IMR-90 (cell line): ENCODE results near the gene HEXIM1. TPM values are rescaled to one million over a fixed set of nuclear protein-coding genes. Genes with fewer than 3 reads are reported as not detected.

Source experiments
- ATAC-seq: fragments of 200-7000 bp; cut with Tn5 transposase; 2 replicates; pipeline ENCODE4 v1.9.1; 2020; ENCODE audit warnings: low read depth, mild to moderate bottlenecking, moderate library complexity
- BruUV-seq: library from RNA; stranded (reverse); fragments of 400-500 nt; replicated peaks from 2 replicates; lab custom pipeline; 2021; lab: Mats Ljungman, UMichigan
- CTCF ChIA-PET: fragments of 300-600 bp; formaldehyde crosslinking; extraction: SDS; loops from one replicate; lab custom pipeline; 2021; ENCODE audit warnings: antibody characterized with exemption; lab: Yijun Ruan, JAX
- POLR2A ChIA-PET: fragments of 300-600 bp; sonication (Branson Sonifier 250); formaldehyde crosslinking; loops from one replicate; lab custom pipeline; 2022; ENCODE audit warnings: antibody characterized with exemption; ENCODE audit not compliant: unreplicated experiment; lab: Charles Lee
- DNase-seq: peaks from one replicate; pipeline ENCODE4 v3.0.0; 2013
- H2AFZ ChIP-seq: replicated peaks from 2 replicates; pipeline ENCODE3; 2013; ENCODE audit warnings: low read length, mild to moderate bottlenecking; ENCODE audit not compliant: poor library complexity
- H2AK5ac ChIP-seq: 2 replicates; pipeline ENCODE4 v1.6.1; 2013; ENCODE audit warnings: low read depth, low read length, inconsistent platforms
- H2AK9ac ChIP-seq: replicated peaks from 2 replicates; pipeline ENCODE3; 2013; ENCODE audit warnings: mild to moderate bottlenecking, low read depth, low read length, moderate library complexity; ENCODE audit not compliant: poor library complexity
- H2BK120ac ChIP-seq: 2 replicates; pipeline ENCODE4 v1.6.1; 2013; ENCODE audit warnings: low read depth, low read length, inconsistent platforms
- H2BK15ac ChIP-seq: 3 replicates; pipeline ENCODE4 v1.6.1; 2013; ENCODE audit warnings: low read depth, low read length, inconsistent platforms
- H2BK20ac ChIP-seq: 2 replicates; pipeline ENCODE4 v1.6.1; 2013; ENCODE audit warnings: low read depth, mild to moderate bottlenecking, inconsistent platforms, low read length, moderate library complexity
- H2BK5ac ChIP-seq: 2 replicates; pipeline ENCODE4 v1.6.1; 2013; ENCODE audit warnings: mild to moderate bottlenecking, low read depth, low read length, inconsistent platforms; ENCODE audit not compliant: poor library complexity, severe bottlenecking
- H3K14ac ChIP-seq: replicated peaks from 2 replicates; pipeline ENCODE4 v1.6.1; 2013; ENCODE audit warnings: low read depth, low read length, inconsistent platforms
- H3K18ac ChIP-seq: 2 replicates; pipeline ENCODE4 v1.6.1; 2013; ENCODE audit warnings: low read depth, low read length, control low read depth
- H3K23ac ChIP-seq: 2 replicates; pipeline ENCODE4 v1.6.1; 2013; ENCODE audit warnings: low read depth, low read length, inconsistent platforms
- H3K27ac ChIP-seq: 2 replicates; pipeline ENCODE4 v1.5.1; 2013; ENCODE audit warnings: mild to moderate bottlenecking, control low read depth, low read length; ENCODE audit not compliant: insufficient read depth
- H3K27me3 ChIP-seq: 2 replicates; pipeline ENCODE4 v1.6.1; 2013; ENCODE audit warnings: low read length; ENCODE audit not compliant: control insufficient read depth, insufficient read depth
- H3K36me3 ChIP-seq: 2 replicates; pipeline ENCODE4 v1.6.1; 2013; ENCODE audit warnings: low read length, mixed read lengths; ENCODE audit not compliant: control insufficient read depth, insufficient read depth
- H3K4ac ChIP-seq: 2 replicates; pipeline ENCODE4 v1.6.1; 2013; ENCODE audit warnings: low read depth, low read length, inconsistent platforms
- H3K4me1 ChIP-seq: 2 replicates; pipeline ENCODE4 v1.6.1; 2013; ENCODE audit warnings: low read length, mixed read lengths; ENCODE audit not compliant: control insufficient read depth, insufficient read depth
- H3K4me2 ChIP-seq: 2 replicates; pipeline ENCODE4 v1.6.1; 2013; ENCODE audit warnings: low read depth, mild to moderate bottlenecking, control low read depth, low read length, moderate library complexity
- H3K4me3 ChIP-seq: 2 replicates; pipeline ENCODE4 v1.5.1; 2013; ENCODE audit warnings: low read depth, mild to moderate bottlenecking, control low read depth, low read length, moderate library complexity; ENCODE audit not compliant: insufficient read depth
- H3K56ac ChIP-seq: 2 replicates; pipeline ENCODE4 v1.6.1; 2013; ENCODE audit warnings: low read length, inconsistent platforms; ENCODE audit not compliant: insufficient read depth; ENCODE audit errors: extremely low read depth
- H3K79me1 ChIP-seq, 2 experiments: 2 replicates each; pipeline ENCODE4 v1.6.1; 2013; ENCODE audit warnings: low read length in 2 of 2, inconsistent platforms in 1 of 2, low read depth in 1 of 2
- H3K9ac ChIP-seq: 2 replicates; pipeline ENCODE4 v1.6.1; 2013; ENCODE audit warnings: low read depth, low read length, control low read depth
- H3K9me1 ChIP-seq: 2 replicates; pipeline ENCODE4 v1.6.1; 2013; ENCODE audit warnings: low read length, inconsistent platforms; ENCODE audit not compliant: insufficient read depth
- H3K9me3 ChIP-seq: 2 replicates; pipeline ENCODE4 v1.6.1; 2013; ENCODE audit warnings: low read length; ENCODE audit not compliant: control insufficient read depth, insufficient read depth
- H4K20me1 ChIP-seq: 2 replicates; pipeline ENCODE4 v1.6.1; 2013; ENCODE audit warnings: low read length, inconsistent platforms; ENCODE audit not compliant: insufficient read depth
- H4K5ac ChIP-seq: 2 replicates; pipeline ENCODE4 v1.6.1; 2013; ENCODE audit warnings: mild to moderate bottlenecking, low read depth, low read length, control low read depth
- H4K8ac ChIP-seq, 2 experiments: 2 replicates each; pipeline ENCODE4 v1.6.1; 2013; ENCODE audit warnings: low read depth in 2 of 2, low read length in 2 of 2, control low read depth in 1 of 2, inconsistent platforms in 1 of 2
- H4K91ac ChIP-seq: 2 replicates; pipeline ENCODE4 v1.6.1; 2013; ENCODE audit warnings: low read depth, low read length, inconsistent platforms; ENCODE audit not compliant: insufficient read depth
- BHLHE40 ChIP-seq: fragments of 150-350 bp; IDR thresholded peaks from 2 replicates; pipeline ENCODE4 v1.6.1; 2016; ENCODE audit warnings: mild to moderate bottlenecking, low read depth, low read length
- CEBPB ChIP-seq: IDR thresholded peaks from 2 replicates; pipeline ENCODE4 v1.6.1; 2012; ENCODE audit warnings: low read depth, low read length, improper control_type of control experiment
- CHD1 ChIP-seq: IDR thresholded peaks from 2 replicates; pipeline ENCODE4 v1.6.1; 2012; ENCODE audit warnings: low read depth, low read length, improper control_type of control experiment
- CTCF ChIP-seq: conservative IDR thresholded peaks from 2 replicates; pipeline ENCODE4 v1.5.1; 2012; ENCODE audit warnings: mild to moderate bottlenecking, low read depth, low read length, improper control_type of control experiment
- ELK1 ChIP-seq: fragments of 150-350 bp; IDR thresholded peaks from 2 replicates; pipeline ENCODE4 v1.6.1; 2016; ENCODE audit warnings: low read depth, mild to moderate bottlenecking, low read length, moderate library complexity, borderline replicate concordance
- FOS ChIP-seq: fragments of 150-350 bp; IDR thresholded peaks from 2 replicates; pipeline ENCODE4 v1.6.1; 2016; ENCODE audit warnings: low read depth, low read length
- MAFK ChIP-seq: IDR thresholded peaks from 2 replicates; pipeline ENCODE4 v1.6.1; 2012; ENCODE audit warnings: low read depth, low read length, improper control_type of control experiment
- MAZ ChIP-seq: IDR thresholded peaks from 2 replicates; pipeline ENCODE4 v1.6.1; 2012; ENCODE audit warnings: low read depth, mild to moderate bottlenecking, low read length, improper control_type of control experiment, moderate library complexity, borderline replicate concordance
- MXI1 ChIP-seq: IDR thresholded peaks from 2 replicates; pipeline ENCODE4 v1.6.1; 2012; ENCODE audit warnings: low read depth, mild to moderate bottlenecking, low read length, moderate library complexity, borderline replicate concordance
- NFE2L2 ChIP-seq: fragments of 150-350 bp; IDR thresholded peaks from 2 replicates; pipeline ENCODE4 v1.6.1; 2016; ENCODE audit warnings: low read depth, mild to moderate bottlenecking, low read length
- POLR2A ChIP-seq: IDR thresholded peaks from 2 replicates; pipeline ENCODE4 v1.6.1; 2012; ENCODE audit warnings: mild to moderate bottlenecking, low read depth, low read length
- RAD21 ChIP-seq: IDR thresholded peaks from 2 replicates; pipeline ENCODE4 v1.6.1; 2012; ENCODE audit warnings: low read length, improper control_type of control experiment
- RCOR1 ChIP-seq: IDR thresholded peaks from 2 replicates; pipeline ENCODE4 v1.6.1; 2012; ENCODE audit warnings: mild to moderate bottlenecking, low read length, improper control_type of control experiment; ENCODE audit not compliant: insufficient replicate concordance
- RFX5 ChIP-seq: IDR thresholded peaks from 2 replicates; pipeline ENCODE4 v1.8.0; 2012; ENCODE audit warnings: low read depth, mild to moderate bottlenecking, low read length, moderate library complexity
- SMC3 ChIP-seq: fragments of 150-350 bp; IDR thresholded peaks from 2 replicates; pipeline ENCODE4 v1.6.1; 2016; ENCODE audit warnings: low read depth, mild to moderate bottlenecking, antibody characterized with exemption, low read length, moderate library complexity
- USF2 ChIP-seq: fragments of 150-350 bp; IDR thresholded peaks from 2 replicates; pipeline ENCODE4 v1.6.1; 2017; ENCODE audit warnings: mild to moderate bottlenecking, antibody characterized with exemption, low read length, low read depth
- WGBS, 2 experiments: methylation state at CpG; one replicate each; pipeline versions ENCODE4 v1.1.5 to v1.1.7; 2013; ENCODE audit warnings: missing lambda C conversion rate in 2 of 2; ENCODE audit not compliant: insufficient read length in 1 of 2; ENCODE audit errors: extremely low coverage in 2 of 2; 5-methylcytosine and 5-hydroxymethylcytosine counted together
- dilution Hi-C: fragments of 300-500 bp; cut with HindIII; formaldehyde crosslinking; loops from one replicate; pipeline ENCODE4 v1.14.3; 2018; ENCODE audit warnings: low sequenced_read_pairs; ENCODE audit not compliant: unreplicated experiment
- in situ Hi-C: fragments of 300-500 bp; cut with MboI; formaldehyde crosslinking; loops from 3 replicates; pipeline ENCODE4 v1.14.3; 2019; ENCODE audit warnings: low sequenced_read_pairs, inconsistent platforms, mixed read lengths
- intact Hi-C: fragments of 100-400 bp; cut with micrococcal nuclease; formaldehyde crosslinking; loops from 2 replicates; pipeline ENCODE4 v1.10.0; 2022
- polyA plus RNA-seq, 3 experiments: library from polyadenylated mRNA; depleted of rRNA; stranded (reverse); fragments of >200 nt; gene quantifications; 2 replicates each; pipeline ENCODE4 v1.2.3, GENCODE V29; 2012; ENCODE audit warnings: low replicate concordance in 1 of 3
- total RNA-seq: library from RNA; depleted of rRNA; stranded (reverse); fragments of >200 nt; gene quantifications from 2 replicates; pipeline ENCODE4 v1.2.3, GENCODE V29; 2012

The HEXIM1 gene
- total and polyA plus RNA-seq, 2 of the 4 experiments (the other 2 are of a cell fraction), result 5.9 to 14.5 TPM

GRCh38 chr17:45146592-45146889 is 1.7 kb upstream of the HEXIM1 start:
- peak overlapping the region; percentile 99 for H3K23ac ChIP-seq
- no peak for TF ChIP-seq MXI1
- no peak for TF ChIP-seq MAZ
- TF ChIP-seq NFE2L2, result no peak
- TF ChIP-seq RCOR1, result no peak
- no peak for TF ChIP-seq SMC3
- TF ChIP-seq FOS, result no peak
- TF ChIP-seq POLR2A, result no peak
- no peak for TF ChIP-seq CTCF
- no peak for TF ChIP-seq RFX5
- no peak for TF ChIP-seq USF2
- TF ChIP-seq CEBPB, result no peak
- no peak for TF ChIP-seq MAFK
- TF ChIP-seq RAD21, result no peak
- TF ChIP-seq ELK1, result no peak
- no peak for TF ChIP-seq CHD1
- no peak for TF ChIP-seq BHLHE40
- BruUV-seq, result no TSS peak
- H4K5ac ChIP-seq, result peak overlapping the region; percentile 96
- H3K36me3 ChIP-seq, result 0 out of 2 replicates have a peak, but pooled peaks cover 2% of the 10 kb centered on the region
- no peak for DNase-seq
- dilution Hi-C loops, result no loop called here
- intact Hi-C loops, result no loop called here
- peak overlapping the region; percentile 77 to 96; a peak in 3 of 4 replicates for H4K8ac ChIP-seq
- H3K9me1 ChIP-seq, result peaks cover 15% of the 10 kb centered on the region
- peak overlapping the region; percentile 95 for H2AK9ac ChIP-seq
- peak overlapping the region; percentile 99 for H3K4ac ChIP-seq
- CTCF ChIA-PET, result interaction anchor here (0.6 to 2.1 kb wide), 2 partner anchors 11 to 68 kb away, joined by 5 to 10 read pairs; partner anchors contain the start of gene ACBD4
- H3K56ac ChIP-seq, result no peak overlapping the region; the same call in 1 of the 2 replicates
- H3K4me3 ChIP-seq, result no peak overlapping the region
- H3K27me3 ChIP-seq, result no peaks in the 10 kb centered on the region
- no CpG with 5 or more reads among the region's 4 CpGs for WGBS, 2 experiments
- POLR2A ChIA-PET, result no interaction called here
- peak overlapping the region; percentile 90; the same call in 1 of the 2 replicates for H3K27ac ChIP-seq
- H4K91ac ChIP-seq, result peak overlapping the region; percentile 96
- no peak for ATAC-seq
- peak overlapping the region; percentile 93 for H2BK5ac ChIP-seq
- peak overlapping the region; percentile 84 for H2AFZ ChIP-seq
- peaks cover 32% of the 10 kb centered on the region for H4K20me1 ChIP-seq
- H3K9ac ChIP-seq, result peak overlapping the region; percentile 91; the same call in 1 of the 2 replicates
- in situ Hi-C loops, result no loop called here
- H2BK15ac ChIP-seq, result 0 out of 3 replicates have a peak overlapping the region, but pooled peaks have one; percentile 52
- peak overlapping the region; percentile 26; the same call in 1 of the 2 replicates for H3K18ac ChIP-seq
- peaks cover 17% of the 10 kb centered on the region for H3K4me1 ChIP-seq
- H3K9me3 ChIP-seq, result no peaks in the 10 kb centered on the region
- H3K14ac ChIP-seq, result peak overlapping the region; percentile 99
- peak overlapping the region; percentile 79 for H2BK120ac ChIP-seq
- H3K4me2 ChIP-seq, result peak overlapping the region; percentile 74
- peak overlapping the region; percentile 26; the same call in 1 of the 2 replicates for H2BK20ac ChIP-seq
- peaks cover 4 to 41% of the 10 kb centered on the region in 2 experiments; a peak in 2 of 4 replicates for H3K79me1 ChIP-seq
- H2AK5ac ChIP-seq, result peak overlapping the region; percentile 93
